ENCODE data around the gene ARHGEF28.

The ARHGEF28 gene

GRCh38 chr5:73950912-73951430 lies 325.0 kb downstream of the ARHGEF28 start:
- Histone ChIP-seq H3K36me3 (ENCODE audit: control insufficient read depth, insufficient read depth, low read length) (no peaks in the 10 kb centered on the region), H3K27me3 (replicated peaks; ENCODE audit: control insufficient read depth, insufficient read depth, low read length) (no peaks in the 10 kb centered on the region), H3K4me3 (replicated peaks; ENCODE audit: low read depth, low read length) (no peak overlapping the region)
- no peak for DNase-seq (ENCODE audit: extremely low read depth, insufficient read length)
- no peak for TF ChIP-seq CTCF (IDR thresholded peaks at IDR 0.05; ENCODE audit: insufficient read depth, low read length, poor library complexity, severe bottlenecking)

GRCh38 chr5:73952872-73953271 lies 326.9 kb downstream of the ARHGEF28 start:
- DNase-seq (ENCODE audit: extremely low read depth, insufficient read length), result no peak
- no peak for TF ChIP-seq CTCF (IDR thresholded peaks at IDR 0.05; ENCODE audit: insufficient read depth, low read length, poor library complexity, severe bottlenecking)
- no peaks in the 10 kb centered on the region for H3K27me3 ChIP-seq (replicated peaks; ENCODE audit: control insufficient read depth, insufficient read depth, low read length)
- no peaks in the 10 kb centered on the region for H3K36me3 ChIP-seq (ENCODE audit: control insufficient read depth, insufficient read depth, low read length)
- no peak overlapping the region for H3K4me3 ChIP-seq (replicated peaks; ENCODE audit: low read depth, low read length)

GRCh38 chr5:73954381-73954780 lies 328.4 kb downstream of the ARHGEF28 start:
- Histone ChIP-seq H3K4me3 (replicated peaks; ENCODE audit: low read depth, low read length) (no peak overlapping the region), H3K36me3 (ENCODE audit: control insufficient read depth, insufficient read depth, low read length) (no peaks in the 10 kb centered on the region), H3K27me3 (replicated peaks; ENCODE audit: control insufficient read depth, insufficient read depth, low read length) (no peaks in the 10 kb centered on the region)
- no peak for DNase-seq (ENCODE audit: extremely low read depth, insufficient read length)
- no peak for TF ChIP-seq CTCF (IDR thresholded peaks at IDR 0.05; ENCODE audit: insufficient read depth, low read length, poor library complexity, severe bottlenecking)

GRCh38 chr5:73955271-73955846 lies 329.4 kb downstream of the ARHGEF28 start:
- DNase-seq (ENCODE audit: extremely low read depth, insufficient read length), result no peak
- no peaks in the 10 kb centered on the region for H3K27me3 ChIP-seq (replicated peaks; ENCODE audit: control insufficient read depth, insufficient read depth, low read length)
- no peak for TF ChIP-seq CTCF (IDR thresholded peaks at IDR 0.05; ENCODE audit: insufficient read depth, low read length, poor library complexity, severe bottlenecking)
- H3K4me3 ChIP-seq (replicated peaks; ENCODE audit: low read depth, low read length), result no peak overlapping the region
- no peaks in the 10 kb centered on the region for H3K36me3 ChIP-seq (ENCODE audit: control insufficient read depth, insufficient read depth, low read length)

- Histone ChIP-seq H3K27me3 (replicated peaks; ENCODE audit: control insufficient read depth, insufficient read depth, low read length) (no peaks in the 10 kb centered on the region; the same call in 1 of the 2 replicates), H3K36me3 (ENCODE audit: control insufficient read depth, insufficient read depth, low read length) (no peaks in the 10 kb centered on the region), H3K4me3 (replicated peaks; ENCODE audit: low read depth, low read length) (no peak overlapping the region)
- no peak for DNase-seq (ENCODE audit: extremely low read depth, insufficient read length)
- no peak for TF ChIP-seq CTCF (IDR thresholded peaks at IDR 0.05; ENCODE audit: insufficient read depth, low read length, poor library complexity, severe bottlenecking)
Measured at GRCh38 chr5:73957397-73958001, 331.5 kb downstream of the ARHGEF28 start.

All from GM06990 (cell line).